OCI-M1 (cell line): ENCODE measurements around the gene ZNF23.

ENCODE experiments used
- DNase-seq: peaks from one replicate; lab custom pipeline; 2025; lab: John Stamatoyannopoulos, UW

ZNF23 gene

DNA sequence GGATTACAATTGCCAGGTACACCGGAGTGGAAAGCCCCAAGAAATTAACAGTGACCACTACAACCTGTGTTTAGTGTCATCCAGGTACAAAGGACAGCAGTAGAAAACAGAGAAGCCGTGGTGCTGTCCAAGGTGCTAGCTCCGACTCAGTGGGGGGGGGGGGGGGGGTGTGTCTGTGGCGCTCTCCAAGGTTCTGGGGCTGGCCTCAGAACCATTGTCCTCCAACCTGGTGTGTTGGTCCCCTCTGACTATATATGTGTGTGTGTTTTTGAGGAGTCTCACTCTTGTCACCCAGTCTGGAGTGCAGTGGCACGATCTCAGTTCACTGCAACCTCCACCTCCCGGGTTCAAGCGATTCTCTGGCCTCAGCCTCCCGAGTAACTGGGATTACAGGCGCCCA is 5.8 kb upstream of the ZNF23 start:
- DNase-seq, result peak; percentile 69

GRCh38 chr16:71464231-71464630 is 2.2 kb upstream of the ZNF23 start:
- no peak for DNase-seq

- DNase-seq, result no peak
Measured at GRCh38 chr16:71460941-71461340, 1.1 kb downstream of the ZNF23 start.

- no peak for DNase-seq
Measured at GRCh38 chr16:71460236-71460635, 1.8 kb downstream of the ZNF23 start.

GRCh38 chr16:71459510-71459909 is 2.5 kb downstream of the ZNF23 start:
- no peak for DNase-seq

- DNase-seq, result no peak
Measured at GRCh38 chr16:71456801-71457200, 5.2 kb downstream of the ZNF23 start.

DNA sequence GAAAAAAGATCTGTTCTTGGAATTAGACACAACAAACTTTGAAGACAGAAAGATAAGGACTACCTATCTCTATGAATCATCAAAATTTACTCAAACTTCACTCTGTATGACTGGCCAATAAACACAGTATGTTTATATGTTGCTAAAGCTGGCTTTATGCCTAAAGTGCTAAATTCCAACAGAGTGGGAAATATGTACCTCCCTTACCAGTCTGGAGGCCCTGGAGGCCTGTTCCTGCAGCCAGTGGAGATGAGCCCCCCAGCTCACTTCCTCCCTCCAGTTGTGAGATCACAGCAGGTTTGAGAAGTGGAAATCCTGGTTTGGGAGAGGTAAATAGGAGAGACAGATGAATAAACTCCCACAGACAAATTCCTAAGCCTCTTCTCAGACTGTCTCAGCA is 9.0 kb downstream of the ZNF23 start:
- DNase-seq, result no peak

- peak; percentile 4 for DNase-seq
Measured at GRCh38 chr16:71449020-71449419, 13.0 kb downstream of the ZNF23 start.

DNA sequence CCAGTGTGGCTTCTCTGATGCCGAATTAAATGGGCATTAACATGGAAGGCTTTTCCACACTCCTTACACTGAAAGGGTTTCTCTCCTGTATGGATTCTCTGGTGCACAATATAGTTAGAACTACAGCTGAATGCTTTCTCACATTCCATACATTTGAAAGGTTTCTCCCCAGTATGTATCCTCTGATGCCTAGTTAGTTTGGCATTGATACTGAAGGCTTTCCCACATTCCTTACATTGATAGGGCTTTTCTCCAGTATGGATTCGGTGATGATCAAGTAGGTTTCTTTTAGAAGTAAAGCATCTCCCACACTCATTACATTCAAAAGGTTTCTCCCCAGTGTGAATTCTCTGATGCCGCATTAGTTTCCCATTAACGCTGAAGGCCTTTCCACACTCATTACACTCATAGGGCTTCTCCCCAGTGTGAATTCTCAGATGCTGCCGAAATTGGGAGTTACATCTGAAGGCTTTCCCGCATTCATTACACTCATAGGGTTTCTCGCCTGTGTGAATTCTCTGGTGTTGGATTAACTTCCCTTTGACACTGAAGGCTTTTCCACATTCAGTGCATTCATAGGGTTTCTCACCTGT is 13.7 kb downstream of the ZNF23 start:
- DNase-seq, result no peak

- no peak for DNase-seq
Measured at GRCh38 chr16:71443714-71444113, 18.3 kb downstream of the ZNF23 start.

DNA sequence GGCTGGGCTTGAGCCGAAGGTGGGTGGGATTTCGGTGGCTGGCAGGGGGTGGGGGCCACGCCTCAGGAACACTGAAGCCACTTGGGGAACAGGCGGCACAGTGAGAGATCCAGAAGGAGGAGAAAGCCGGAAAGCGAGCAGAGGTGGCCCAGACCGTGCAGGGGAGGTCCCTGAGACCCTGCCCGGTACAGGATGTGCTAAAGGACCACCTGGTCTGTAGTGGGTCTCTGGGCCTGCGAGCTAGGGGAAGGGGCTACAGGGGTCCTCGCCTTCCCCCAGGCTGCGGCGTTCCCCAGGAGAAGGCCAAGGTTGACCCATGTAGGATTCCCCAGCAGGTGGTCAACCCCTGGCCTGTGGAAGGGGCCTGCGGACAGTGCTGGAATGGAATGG is 20.0 kb downstream of the ZNF23 start, which contains the start of gene TLE7:
TLE7 (minus strand) TSS at position 4 of the 390 bp plus-strand sequence. CDS start 8,730 bp downstream, outside the sequence.
- DNase-seq, result no peak

- DNase-seq, result no peak
Measured at GRCh38 chr16:71441348-71442050, 20.5 kb downstream of the ZNF23 start.

DNA sequence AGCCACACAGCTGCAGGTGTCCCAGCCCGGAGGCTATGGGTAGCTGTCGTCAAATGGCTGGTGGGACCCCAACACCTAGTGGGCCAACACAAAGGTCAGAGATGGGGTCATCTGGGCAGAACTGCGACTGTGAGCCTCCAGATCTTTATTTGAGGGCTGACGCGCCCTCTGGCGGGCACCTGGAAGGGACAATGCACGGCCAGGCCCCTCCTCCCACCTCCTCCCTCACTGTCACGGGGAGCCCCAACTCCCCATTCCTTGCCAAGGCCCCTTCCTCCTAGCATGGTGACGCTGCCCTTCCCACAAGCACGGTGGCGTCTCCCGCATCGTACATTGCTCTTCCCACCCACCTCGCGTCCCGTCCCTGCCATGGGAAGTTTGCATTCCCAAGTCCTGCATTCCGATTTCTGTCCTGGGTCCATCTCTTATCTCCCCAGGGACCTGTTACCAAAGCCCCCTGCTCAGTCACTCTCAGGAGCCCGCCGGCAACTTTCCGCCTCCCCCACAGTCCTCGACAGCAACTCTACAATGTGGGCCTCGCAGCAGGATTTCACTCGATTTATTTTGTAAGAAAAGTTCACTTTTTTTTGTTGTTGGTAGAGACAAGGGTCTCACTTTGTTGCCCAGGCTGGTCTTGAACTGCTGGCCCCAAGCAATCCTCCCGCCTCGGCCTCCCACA is 21.2 kb downstream of the ZNF23 start:
- no peak for DNase-seq

GRCh38 chr16:71439523-71439922 is 22.5 kb downstream of the ZNF23 start:
- DNase-seq, result peak; percentile 37

DNA sequence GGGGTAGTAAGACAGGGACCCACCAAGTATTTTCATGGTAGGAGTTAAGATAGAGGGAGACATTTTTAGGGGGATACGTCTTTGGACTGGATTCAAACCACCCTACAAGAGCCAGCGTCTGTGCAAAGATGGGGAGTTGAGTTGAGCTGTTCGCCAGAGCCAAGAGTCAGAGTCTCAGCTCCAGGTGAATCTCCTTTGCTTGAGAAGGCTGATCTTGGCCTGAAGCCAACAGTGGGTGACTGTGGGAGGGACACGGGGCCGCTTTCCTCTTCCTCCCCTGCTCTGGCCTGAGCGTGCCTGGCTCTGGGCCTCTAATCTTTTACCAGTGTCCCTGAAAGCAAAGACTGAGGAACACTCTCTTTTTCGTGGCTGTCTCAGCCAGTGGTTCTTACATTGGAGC is 25.6 kb downstream of the ZNF23 start:
- no peak for DNase-seq

- no peak for DNase-seq
Measured at GRCh38 chr16:71432906-71433305, 29.1 kb downstream of the ZNF23 start.

GRCh38 chr16:71431991-71432390 is 30.1 kb downstream of the ZNF23 start:
- no peak for DNase-seq

DNA sequence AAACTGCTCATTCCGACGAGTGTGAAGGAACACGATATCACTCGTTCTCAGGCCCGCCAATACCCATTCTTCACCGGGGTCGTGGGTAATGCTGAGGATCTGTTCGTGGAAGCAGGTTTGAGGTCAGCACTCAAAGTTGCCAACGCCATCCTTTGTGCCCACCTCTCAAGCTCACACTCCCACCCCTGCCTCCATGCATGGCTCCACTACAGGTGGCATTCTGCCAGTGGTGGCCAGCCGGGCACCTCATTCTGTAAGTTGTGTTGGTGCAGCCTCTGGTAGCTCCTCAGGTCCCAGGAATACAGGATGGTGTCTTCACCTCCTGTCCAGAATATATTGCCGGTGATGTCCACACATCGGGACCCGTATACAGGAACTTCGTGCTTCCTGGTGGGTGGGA is 30.9 kb downstream of the ZNF23 start:
- DNase-seq, result no peak

GRCh38 chr16:71430744-71431143 is 31.3 kb downstream of the ZNF23 start:
- DNase-seq, result peak; percentile 84

GRCh38 chr16:71429581-71429980 is 32.5 kb downstream of the ZNF23 start:
- DNase-seq, result no peak

DNA sequence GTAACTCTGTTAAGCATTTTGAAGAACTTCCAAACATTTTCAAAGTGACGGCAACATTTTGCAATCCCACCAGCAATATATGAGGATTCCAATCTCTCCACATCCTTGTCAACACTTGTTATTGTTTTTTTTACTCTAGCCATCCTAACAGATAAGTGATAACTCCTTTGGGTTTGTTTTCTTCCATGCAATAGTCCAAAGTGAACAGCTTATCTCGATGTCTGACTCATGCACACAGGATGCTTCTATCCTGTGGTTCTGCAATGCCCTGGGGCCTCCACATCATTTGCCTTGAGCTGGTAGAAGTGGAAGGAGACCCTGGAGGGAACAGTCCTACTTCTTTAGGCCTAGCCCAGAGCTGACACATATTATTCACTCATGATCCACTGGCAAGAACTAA is 33.2 kb downstream of the ZNF23 start:
- DNase-seq, result no peak

DNA sequence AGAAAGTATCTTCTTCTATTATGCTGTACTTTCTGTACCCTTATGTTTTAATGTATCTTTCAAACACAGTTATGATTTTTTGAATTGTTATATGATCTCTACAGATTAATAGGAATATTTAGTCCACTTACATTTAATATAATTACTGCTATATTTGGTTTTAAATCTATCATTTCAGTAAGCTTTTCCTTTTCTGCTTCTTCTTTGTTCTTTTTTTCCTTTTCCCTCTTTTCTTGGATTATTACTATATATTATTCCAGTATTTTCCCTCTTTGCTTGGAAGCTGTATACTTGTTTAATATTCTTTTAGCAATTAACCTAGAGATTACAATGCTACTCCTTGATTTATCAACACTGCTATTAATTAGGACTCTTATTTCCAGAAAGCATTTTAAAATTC is 33.7 kb downstream of the ZNF23 start:
- DNase-seq, result no peak

DNA sequence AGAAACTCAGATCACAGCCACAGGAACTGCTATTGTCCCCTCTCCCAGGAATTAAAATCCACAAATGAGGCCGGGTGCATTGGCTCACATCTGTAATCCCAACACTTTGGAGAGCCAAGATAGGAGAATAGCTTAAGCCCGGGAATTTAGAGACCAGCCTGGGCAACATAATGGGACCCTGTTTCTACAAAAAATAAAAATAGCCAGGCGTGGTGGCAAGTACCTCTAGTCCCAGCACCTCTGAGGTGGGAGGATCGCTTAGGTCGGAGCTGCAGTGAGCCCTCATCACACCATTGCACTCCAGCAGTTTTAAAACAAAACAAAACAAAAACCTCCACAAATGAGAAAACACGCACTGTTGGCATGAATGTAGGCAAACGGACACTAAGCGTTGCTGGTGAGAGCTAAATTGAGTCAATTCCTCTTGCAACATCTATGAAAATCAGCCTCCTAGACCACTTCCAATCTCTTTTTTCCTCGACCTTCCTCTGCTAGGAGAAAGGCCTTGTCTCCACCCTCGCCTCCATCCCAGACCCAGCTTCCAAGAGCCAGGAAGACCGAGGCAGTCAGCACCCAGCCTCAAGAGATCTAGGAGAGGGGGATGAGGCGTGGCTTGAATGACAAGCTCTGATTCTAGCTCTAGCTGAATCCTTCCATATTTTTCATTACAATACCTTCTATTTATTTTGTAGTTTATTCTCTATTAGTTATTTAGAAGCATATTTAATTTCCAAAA is 35.0 kb downstream of the ZNF23 start:
- DNase-seq, result no peak
